BJ (cell line): ENCODE measurements around the gene ASPHD1. TPM values are rescaled to one million over a fixed set of nuclear protein-coding genes. Genes with fewer than 3 reads are reported as not detected.
A peak's percentile ranks its signal among the peaks of the same experiment; 100 is the strongest.

Experiments used
- CTCF ChIA-PET: fragments of 350-600 bp; formaldehyde crosslinking; extraction: SDS; loops from one replicate; lab custom pipeline; 2021; ENCODE audit warnings: antibody characterized with exemption, inconsistent platforms; lab: Yijun Ruan, JAX
- POLR2A ChIA-PET: fragments of 300-600 bp; sonication (Branson Sonifier 250); formaldehyde crosslinking; extraction: SDS; loops from one replicate; lab custom pipeline; 2021; ENCODE audit warnings: antibody characterized with exemption; lab: Charles Lee
- DNase-seq: peaks from one replicate; pipeline ENCODE4 v3.0.0-alpha.2; 2011; ENCODE audit warnings: low read depth
- H3K27me3 ChIP-seq: 2 replicates; pipeline ENCODE4 v1.6.0; 2011; ENCODE audit warnings: low read length; ENCODE audit not compliant: control insufficient read depth, insufficient read depth
- H3K36me3 ChIP-seq: 2 replicates; pipeline ENCODE4 v1.5.1; 2011; ENCODE audit warnings: low read length; ENCODE audit not compliant: control insufficient read depth, insufficient read depth
- H3K4me3 ChIP-seq: 2 replicates; pipeline ENCODE4 v1.5.1; 2011; ENCODE audit warnings: low read depth, mild to moderate bottlenecking, control low read depth, low read length
- polyA plus RNA-seq: library from polyadenylated mRNA; depleted of rRNA; stranded (reverse); fragments of >200 nt; gene quantifications from 2 replicates; pipeline ENCODE4 v1.2.3, GENCODE V29; 2011
- TF ChIP-seq, protein P1 (sequence below): IDR thresholded peaks from 2 replicates; pipeline ENCODE4 v1.5.1; 2011; ENCODE audit warnings: low read depth, mild to moderate bottlenecking, control low read depth, inconsistent platforms, low read length, moderate library complexity; ENCODE audit not compliant: insufficient read depth

Gene ASPHD1
- polyA plus RNA-seq, 1 experiment = 6.9 TPM

DNA sequence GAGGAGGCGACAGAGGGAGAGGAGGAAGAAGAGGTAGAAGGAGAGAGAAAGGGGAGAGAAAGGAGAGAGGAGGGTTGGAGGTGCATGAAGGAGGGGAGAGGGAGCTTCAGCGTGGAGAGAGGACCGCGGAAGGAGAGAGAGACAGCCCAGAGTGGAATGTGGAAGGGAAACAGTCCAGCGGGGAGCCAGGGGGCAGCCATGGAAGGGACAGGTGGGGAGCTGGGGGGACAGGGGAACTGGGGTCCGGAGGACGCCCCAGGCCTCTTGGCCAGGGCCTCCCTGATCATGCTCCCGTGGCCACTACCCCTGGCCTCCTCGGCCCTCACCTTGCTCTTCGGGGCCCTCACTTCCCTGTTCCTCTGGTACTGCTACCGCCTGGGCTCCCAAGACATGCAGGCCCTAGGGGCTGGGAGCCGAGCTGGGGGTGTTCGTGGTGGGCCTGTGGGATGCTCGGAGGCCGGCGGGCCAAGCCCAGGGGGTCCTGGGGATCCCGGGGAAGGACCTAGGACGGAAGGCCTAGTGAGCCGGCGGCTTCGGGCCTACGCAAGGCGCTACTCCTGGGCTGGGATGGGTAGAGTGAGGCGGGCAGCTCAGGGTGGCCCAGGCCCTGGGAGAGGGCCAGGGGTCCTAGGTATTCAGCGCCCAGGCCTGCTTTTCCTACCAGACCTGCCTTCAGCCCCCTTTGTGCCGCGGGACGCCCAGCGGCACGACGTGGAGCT lies 759 bp downstream of the ASPHD1 start:
- TF ChIP-seq, protein P1, sequence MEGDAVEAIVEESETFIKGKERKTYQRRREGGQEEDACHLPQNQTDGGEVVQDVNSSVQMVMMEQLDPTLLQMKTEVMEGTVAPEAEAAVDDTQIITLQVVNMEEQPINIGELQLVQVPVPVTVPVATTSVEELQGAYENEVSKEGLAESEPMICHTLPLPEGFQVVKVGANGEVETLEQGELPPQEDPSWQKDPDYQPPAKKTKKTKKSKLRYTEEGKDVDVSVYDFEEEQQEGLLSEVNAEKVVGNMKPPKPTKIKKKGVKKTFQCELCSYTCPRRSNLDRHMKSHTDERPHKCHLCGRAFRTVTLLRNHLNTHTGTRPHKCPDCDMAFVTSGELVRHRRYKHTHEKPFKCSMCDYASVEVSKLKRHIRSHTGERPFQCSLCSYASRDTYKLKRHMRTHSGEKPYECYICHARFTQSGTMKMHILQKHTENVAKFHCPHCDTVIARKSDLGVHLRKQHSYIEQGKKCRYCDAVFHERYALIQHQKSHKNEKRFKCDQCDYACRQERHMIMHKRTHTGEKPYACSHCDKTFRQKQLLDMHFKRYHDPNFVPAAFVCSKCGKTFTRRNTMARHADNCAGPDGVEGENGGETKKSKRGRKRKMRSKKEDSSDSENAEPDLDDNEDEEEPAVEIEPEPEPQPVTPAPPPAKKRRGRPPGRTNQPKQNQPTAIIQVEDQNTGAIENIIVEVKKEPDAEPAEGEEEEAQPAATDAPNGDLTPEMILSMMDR = no peak
- Histone ChIP-seq H3K36me3 (0 out of 2 replicates have a peak, but pooled peaks cover 1% of the 10 kb centered on the region), H3K27me3 (peaks cover 2% of the 10 kb centered on the region), H3K4me3 (peak overlapping the region; percentile 84)
- POLR2A ChIA-PET = no interaction called here
- CTCF ChIA-PET = interaction anchor here (0.6 to 1.9 kb wide), 7 partner anchors 25 to 200 kb away, joined by 3 to 5 read pairs (median 3); partner anchors contain the start of gene KCTD13
- DNase-seq = no peak

DNA sequence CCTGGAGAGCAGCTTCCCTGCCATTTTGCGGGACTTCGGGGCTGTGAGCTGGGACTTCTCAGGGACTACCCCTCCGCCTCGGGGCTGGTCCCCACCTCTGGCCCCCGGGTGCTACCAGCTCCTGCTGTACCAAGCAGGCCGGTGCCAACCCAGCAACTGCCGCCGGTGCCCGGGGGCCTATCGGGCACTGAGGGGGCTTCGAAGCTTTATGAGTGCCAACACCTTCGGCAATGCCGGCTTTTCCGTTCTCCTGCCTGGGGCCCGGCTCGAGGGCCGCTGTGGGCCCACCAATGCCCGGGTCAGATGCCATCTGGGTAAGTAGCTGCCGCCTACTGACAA lies 1.3 kb downstream of the ASPHD1 start:
- Histone ChIP-seq H3K27me3 (peaks cover 2% of the 10 kb centered on the region), H3K36me3 (peaks cover 1% of the 10 kb centered on the region; the same call in 1 of the 2 replicates), H3K4me3 (peak overlapping the region; percentile 84)
- TF ChIP-seq, protein P1 = no peak
- CTCF ChIA-PET = interaction anchor here (0.6 to 1.6 kb wide), 4 partner anchors 24 to 107 kb away, joined by 3 to 4 read pairs (median 3); partner anchors contain the start of gene KCTD13
- DNase-seq = no peak
- POLR2A ChIA-PET = no interaction called here

DNA sequence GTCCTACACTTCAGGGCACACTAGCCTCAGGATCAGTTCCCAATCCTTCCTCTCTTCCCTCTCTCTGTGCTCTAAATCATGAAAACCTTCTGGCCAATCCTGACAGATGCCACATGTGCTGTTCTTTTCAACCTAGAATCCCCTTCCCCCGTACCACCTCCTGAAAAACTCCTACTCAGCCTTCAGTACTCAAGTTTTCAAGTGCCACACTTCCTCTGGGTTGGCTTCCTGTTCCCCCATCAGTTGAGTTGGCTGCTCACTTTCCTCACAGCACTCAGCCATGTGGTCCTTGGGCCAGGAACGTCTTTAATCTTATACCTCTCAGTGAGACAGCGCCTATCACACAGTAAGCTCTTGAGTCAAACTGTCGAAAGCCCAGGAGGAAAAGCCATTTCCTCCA lies 3.3 kb downstream of the ASPHD1 start:
- POLR2A ChIA-PET = no interaction called here

DNA sequence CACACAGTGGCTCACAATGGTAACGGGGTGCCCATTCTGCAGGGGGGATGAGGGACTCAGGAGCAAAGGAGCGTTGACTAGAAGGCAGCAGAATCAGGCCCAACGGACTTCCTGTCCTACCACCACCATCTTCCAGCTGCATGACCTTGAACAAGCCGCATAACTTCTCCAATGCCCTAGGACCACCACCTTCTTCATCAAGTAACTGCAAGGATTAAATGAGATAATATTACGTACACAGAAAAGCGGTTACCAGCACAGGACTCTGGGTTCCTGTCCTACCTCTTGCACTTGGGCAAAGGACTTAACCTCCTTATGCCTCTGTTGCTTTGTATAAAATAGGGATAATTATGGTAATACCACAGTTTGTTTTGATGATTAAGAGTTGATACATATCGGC lies 4.7 kb downstream of the ASPHD1 start:
- TF ChIP-seq, protein P1 = no peak
- Histone ChIP-seq H3K27me3 (no peaks in the 10 kb centered on the region), H3K4me3 (no peak overlapping the region), H3K36me3 (peaks cover 1% of the 10 kb centered on the region; the same call in 1 of the 2 replicates)
- no peak for DNase-seq
- CTCF ChIA-PET = no interaction called here
- POLR2A ChIA-PET = no interaction called here

More for the DNA sequence above, 3.3 kb downstream of the ASPHD1 start:
- Histone ChIP-seq H3K4me3 (no peak overlapping the region), H3K27me3 (no peaks in the 10 kb centered on the region; the same call in 1 of the 2 replicates), H3K36me3 (peaks cover 1% of the 10 kb centered on the region; the same call in 1 of the 2 replicates)
- TF ChIP-seq, protein P1 = no peak
- CTCF ChIA-PET = no interaction called here
- DNase-seq = no peak

DNA sequence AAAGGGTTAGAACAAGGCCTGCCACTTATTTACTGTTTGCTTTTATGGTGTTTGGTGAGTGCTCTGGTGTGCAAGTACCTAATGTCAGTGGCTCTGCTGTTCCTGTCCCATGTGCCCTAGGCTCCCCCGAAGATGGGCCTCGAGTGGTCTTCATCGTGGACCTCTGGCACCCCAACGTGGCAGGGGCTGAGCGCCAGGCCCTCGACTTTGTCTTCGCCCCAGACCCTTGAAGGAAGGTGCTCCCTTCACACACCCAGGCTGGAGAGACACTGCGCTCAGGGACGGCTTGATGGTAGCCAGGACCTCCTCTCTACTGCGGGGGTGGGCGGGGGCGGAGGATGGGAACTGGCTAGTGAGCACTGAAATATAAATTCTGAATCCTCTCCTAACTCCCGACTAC lies 5.4 kb downstream of the ASPHD1 start:
- ChIA-PET POLR2A (no interaction called here), CTCF (no interaction called here)
- DNase-seq = no peak
- TF ChIP-seq, protein P1 = no peak
- no peaks in the 10 kb centered on the region for H3K27me3 ChIP-seq
- H3K36me3 ChIP-seq = peaks cover 1% of the 10 kb centered on the region; the same call in 1 of the 2 replicates
- H3K4me3 ChIP-seq = no peak overlapping the region
